Progenitor cell of endocrine pancreas (in vitro differentiated cells): ENCODE results near the gene ENAH. TPM values are rescaled to one million over a fixed set of nuclear protein-coding genes. Genes with fewer than 3 reads are reported as not detected.

Experiments
- DNase-seq: peaks from one replicate; pipeline ENCODE4 v3.0.0; 2021; ENCODE audit warnings: low spot score; ENCODE audit not compliant: unreplicated experiment
- H3K27ac Mint-ChIP-seq: 2 replicates; pipeline ENCODE4 v1.8.0; 2021; ENCODE audit warnings: mild to moderate bottlenecking, moderate library complexity, mixed read lengths
- H3K27me3 Mint-ChIP-seq: 2 replicates; pipeline ENCODE4 v1.8.0; 2021; ENCODE audit warnings: mixed read lengths
- H3K36me3 Mint-ChIP-seq: 2 replicates; pipeline ENCODE4 v1.8.0; 2022; ENCODE audit warnings: mixed read lengths; ENCODE audit not compliant: insufficient read depth
- H3K4me1 Mint-ChIP-seq: 2 replicates; pipeline ENCODE4 v1.8.0; 2021; ENCODE audit warnings: low read depth, mixed read lengths
- H3K4me3 Mint-ChIP-seq: 2 replicates; pipeline ENCODE4 v1.8.0; 2021; ENCODE audit warnings: low read depth, mild to moderate bottlenecking, moderate library complexity, mixed read lengths
- H3K9me3 Mint-ChIP-seq: 2 replicates; pipeline ENCODE4 v1.8.0; 2021; ENCODE audit warnings: low read depth, mixed read lengths
- total RNA-seq: library from RNA; stranded (reverse); gene quantifications from 2 replicates; pipeline ENCODE4 v1.2.1, GENCODE V29; 2021
- TF ChIP-seq, protein P1 (sequence below): fragments of 200-600 bp; sonication (generic); IDR thresholded peaks from one replicate; pipeline ENCODE4 v1.5.0; 2021; ENCODE audit warnings: antibody characterized with exemption, mild to moderate bottlenecking; ENCODE audit not compliant: unreplicated experiment

Gene ENAH
- total RNA-seq, 1 donor from 2014 or later = 217 TPM

DNA sequence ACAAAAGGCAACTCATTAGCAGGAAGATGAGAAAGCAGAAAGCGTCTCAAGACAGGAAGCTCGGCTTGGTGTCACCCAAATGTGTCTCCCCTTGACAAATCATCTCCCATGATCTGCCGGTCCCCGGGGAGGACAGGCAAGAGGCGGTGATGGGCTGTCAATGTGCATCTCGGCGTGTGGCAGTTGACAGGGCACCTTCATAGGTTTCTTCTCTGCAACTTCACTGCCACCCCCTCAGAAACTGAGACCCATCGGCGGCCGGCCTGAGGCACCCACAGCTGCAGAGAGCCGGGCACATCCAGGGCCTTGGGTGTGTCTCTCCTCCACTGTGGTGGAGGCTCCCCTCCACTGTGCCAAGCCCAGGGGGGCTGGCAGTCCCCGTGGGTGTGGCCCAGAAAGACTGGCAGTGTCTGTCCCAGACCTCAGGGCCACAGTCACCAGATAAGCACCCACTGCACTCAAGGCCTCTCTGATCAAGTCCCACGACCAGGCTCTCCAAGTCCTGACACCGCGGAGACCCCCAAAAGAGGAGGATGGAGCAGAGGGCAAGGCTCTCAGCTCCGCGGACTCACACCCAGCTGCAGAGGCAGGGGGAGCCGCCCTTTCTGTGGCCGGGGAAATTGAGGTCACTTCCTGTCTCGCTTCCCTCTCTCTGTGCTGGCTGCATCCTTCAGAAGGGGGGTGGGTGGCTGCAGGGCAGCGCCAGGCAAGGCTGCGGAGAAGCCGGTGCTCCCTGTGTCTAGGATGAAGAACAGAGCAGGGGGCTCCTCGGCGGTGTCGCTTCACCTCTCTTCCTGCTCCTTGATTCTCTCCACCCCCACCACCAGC is 185.5 kb downstream of the ENAH start:
- no peak overlapping the region for H3K27ac Mint-ChIP-seq
- H3K27me3 Mint-ChIP-seq = peaks cover 9% of the 10 kb centered on the region
- H3K36me3 Mint-ChIP-seq = no peaks in the 10 kb centered on the region
- no peak overlapping the region for H3K4me3 Mint-ChIP-seq
- H3K9me3 Mint-ChIP-seq = no peaks in the 10 kb centered on the region
- H3K4me1 Mint-ChIP-seq = peaks cover 5% of the 10 kb centered on the region
- TF ChIP-seq, protein P1, sequence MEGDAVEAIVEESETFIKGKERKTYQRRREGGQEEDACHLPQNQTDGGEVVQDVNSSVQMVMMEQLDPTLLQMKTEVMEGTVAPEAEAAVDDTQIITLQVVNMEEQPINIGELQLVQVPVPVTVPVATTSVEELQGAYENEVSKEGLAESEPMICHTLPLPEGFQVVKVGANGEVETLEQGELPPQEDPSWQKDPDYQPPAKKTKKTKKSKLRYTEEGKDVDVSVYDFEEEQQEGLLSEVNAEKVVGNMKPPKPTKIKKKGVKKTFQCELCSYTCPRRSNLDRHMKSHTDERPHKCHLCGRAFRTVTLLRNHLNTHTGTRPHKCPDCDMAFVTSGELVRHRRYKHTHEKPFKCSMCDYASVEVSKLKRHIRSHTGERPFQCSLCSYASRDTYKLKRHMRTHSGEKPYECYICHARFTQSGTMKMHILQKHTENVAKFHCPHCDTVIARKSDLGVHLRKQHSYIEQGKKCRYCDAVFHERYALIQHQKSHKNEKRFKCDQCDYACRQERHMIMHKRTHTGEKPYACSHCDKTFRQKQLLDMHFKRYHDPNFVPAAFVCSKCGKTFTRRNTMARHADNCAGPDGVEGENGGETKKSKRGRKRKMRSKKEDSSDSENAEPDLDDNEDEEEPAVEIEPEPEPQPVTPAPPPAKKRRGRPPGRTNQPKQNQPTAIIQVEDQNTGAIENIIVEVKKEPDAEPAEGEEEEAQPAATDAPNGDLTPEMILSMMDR = no peak
- no peak for DNase-seq

DNA sequence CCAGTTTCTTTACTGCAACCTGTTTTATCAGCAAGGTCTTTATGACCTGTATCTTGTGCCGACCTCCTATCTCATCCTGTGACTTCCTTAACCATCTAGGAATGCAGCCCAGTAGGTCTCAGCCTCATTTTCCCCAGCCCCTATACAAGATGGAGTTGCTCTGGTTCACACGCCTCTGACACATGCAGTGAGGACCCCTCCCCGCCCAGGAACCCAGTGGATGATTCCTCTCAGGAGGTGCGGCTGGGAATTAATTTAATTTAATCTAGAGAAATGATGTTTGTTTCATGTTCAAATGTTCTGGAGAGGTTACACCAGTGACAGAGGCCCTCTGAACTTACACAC is 186.1 kb downstream of the ENAH start:
- H3K36me3 Mint-ChIP-seq = no peaks in the 10 kb centered on the region
- DNase-seq = no peak
- no peaks in the 10 kb centered on the region for H3K9me3 Mint-ChIP-seq
- no peak overlapping the region for H3K27ac Mint-ChIP-seq
- peaks cover 5% of the 10 kb centered on the region for H3K4me1 Mint-ChIP-seq
- H3K4me3 Mint-ChIP-seq = no peak overlapping the region
- TF ChIP-seq, protein P1 = no peak
- peaks cover 12% of the 10 kb centered on the region for H3K27me3 Mint-ChIP-seq

DNA sequence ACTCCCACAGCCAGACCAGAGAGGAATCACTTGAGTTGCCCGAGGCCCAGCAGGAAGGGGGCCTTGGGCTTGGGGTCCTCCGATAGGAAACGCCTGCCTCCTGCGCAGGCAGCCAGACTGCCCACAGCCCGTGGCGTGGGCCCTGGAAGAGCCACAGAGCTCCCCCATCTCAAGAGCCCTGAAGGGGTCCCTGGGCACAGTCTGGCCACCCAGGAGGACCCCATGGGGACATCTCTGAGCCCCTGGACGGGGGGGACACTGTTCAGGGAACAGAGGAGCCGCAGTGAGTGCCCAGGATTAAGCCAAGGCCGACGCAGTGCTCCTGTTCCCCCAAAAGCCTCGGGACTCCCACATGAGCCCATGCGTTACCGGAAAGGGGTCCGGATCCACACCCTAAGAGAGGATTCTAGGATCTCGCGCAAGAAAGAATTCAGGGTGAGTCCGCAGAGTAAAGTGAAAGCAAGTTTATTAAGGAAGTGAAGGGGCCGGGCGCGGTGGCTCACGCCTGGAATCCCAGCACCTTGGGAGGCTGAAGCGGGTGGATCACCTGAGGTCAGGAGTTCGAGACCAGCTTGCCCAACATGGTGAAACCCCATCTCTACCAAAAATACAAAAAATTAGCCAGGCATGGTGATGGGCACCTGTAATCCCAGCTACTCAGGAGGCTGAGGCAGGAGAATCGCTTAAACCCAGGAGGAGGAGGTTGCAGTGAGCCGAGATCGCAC is 187.0 kb downstream of the ENAH start:
- TF ChIP-seq, protein P1 = no peak

DNA sequence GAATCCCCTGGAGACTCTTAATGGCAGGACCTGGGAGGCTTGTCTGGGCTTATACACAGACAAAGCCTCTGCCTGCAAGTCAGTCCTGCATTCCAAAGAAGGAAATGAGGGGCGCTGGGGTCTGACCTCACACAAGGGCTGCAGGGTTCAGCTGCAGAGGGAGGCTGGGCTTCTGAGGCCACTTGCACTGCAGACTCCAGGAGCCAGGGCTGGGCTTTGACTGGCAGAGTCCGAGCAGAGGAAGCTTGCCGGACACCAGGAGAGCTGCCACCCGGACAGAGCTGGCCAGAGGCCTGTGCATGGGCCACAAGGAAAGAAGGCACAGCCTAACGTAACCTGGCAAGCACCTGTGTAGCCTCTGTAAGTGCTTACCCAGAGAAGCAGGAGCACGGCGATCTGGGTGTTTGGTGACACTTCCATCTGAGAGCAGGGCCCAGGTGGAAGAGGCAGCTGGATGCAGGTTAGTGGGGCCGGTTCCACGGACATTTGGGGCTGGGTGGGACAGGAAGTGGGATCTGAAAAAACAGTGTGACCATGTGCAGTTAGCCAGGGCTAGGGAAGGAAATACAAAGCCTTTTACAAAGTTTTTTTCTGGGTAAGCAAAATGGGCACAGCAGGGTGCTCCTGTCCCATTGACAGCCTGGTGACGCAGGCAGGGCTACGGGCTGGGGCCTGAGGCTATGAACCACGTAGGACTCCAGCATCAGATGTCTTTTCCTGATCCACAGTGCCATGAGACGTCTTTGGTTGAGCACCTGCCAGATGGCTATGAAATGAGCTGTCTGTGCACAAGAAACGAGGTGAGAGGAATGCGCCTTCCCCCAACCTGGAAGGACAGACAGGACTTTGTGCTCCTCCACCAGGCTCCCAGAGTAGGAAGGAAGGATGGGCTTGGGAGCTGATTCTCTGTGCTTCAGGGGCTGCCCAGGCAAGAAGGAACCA is 187.8 kb downstream of the ENAH start:
- Mint-ChIP-seq H3K9me3 (no peaks in the 10 kb centered on the region), H3K27me3 (peaks cover 21% of the 10 kb centered on the region), H3K36me3 (no peaks in the 10 kb centered on the region), H3K4me3 (no peak overlapping the region), H3K4me1 (peaks cover 4% of the 10 kb centered on the region), H3K27ac (peak overlapping the region; percentile 77)
- no peak for DNase-seq
- TF ChIP-seq, protein P1 = no peak

More for the DNA sequence above, 187.0 kb downstream of the ENAH start:
- Mint-ChIP-seq H3K4me3 (no peak overlapping the region), H3K36me3 (no peaks in the 10 kb centered on the region), H3K27me3 (peaks cover 18% of the 10 kb centered on the region), H3K9me3 (no peaks in the 10 kb centered on the region), H3K27ac (no peak overlapping the region), H3K4me1 (peaks cover 3% of the 10 kb centered on the region)
- no peak for DNase-seq
